ENCODE data around the gene BTBD6.

Gene BTBD6

GRCh38 chr14:105215602-105216001 is 32.7 kb upstream of the BTBD6 start:
- DNase-seq (ENCODE audit: extremely low read depth, low read depth), result no peak
- H3K4me3 ChIP-seq (replicated peaks; ENCODE audit: low read depth, low read length), result no peak overlapping the region
- TF ChIP-seq CTCF (IDR thresholded peaks at IDR 0.05; ENCODE audit: low read depth, low read length, missing control alignments), result no peak

DNA sequence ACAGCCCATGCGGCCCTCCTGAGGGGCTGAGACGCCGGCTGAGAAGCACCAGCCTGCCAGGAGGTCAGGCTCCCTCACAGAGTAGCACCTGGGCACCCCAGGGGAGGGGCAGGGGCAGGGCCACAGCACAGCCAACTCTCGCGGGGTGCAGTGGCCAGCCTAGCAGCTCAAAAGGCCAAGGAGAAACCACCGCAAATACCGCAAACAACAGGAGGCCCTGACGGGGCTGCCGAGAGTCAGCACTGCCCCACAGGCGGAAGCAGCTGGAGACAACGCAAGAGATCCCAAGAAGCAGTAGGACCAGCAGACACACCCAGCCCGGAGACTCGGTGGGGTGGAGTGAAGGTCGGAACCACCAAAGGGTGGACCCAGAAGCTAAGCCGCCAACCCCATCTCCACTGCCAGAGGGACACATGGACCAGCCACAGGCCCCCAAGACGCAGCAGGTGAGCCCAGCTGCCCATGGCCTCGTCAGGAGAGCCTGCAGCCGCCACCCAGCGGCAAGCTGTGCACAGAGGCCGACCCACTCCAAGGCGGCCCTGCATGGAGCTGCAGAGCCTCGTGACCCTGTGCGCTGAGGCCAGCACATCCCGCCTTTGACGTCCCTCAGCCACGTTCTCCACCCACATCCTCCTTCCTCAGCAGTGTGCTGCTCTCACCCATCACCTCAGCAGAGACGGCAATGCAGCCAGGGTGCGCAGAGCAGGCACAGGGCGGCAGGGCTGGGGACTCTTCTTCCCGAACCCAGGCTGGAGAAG is 31.7 kb upstream of the BTBD6 start:
- no peak overlapping the region for H3K4me3 ChIP-seq (replicated peaks; ENCODE audit: low read depth, low read length)
- no peak for TF ChIP-seq CTCF (IDR thresholded peaks at IDR 0.05; ENCODE audit: low read depth, low read length, missing control alignments)
- DNase-seq (ENCODE audit: extremely low read depth, low read depth), result no peak

- TF ChIP-seq CTCF (IDR thresholded peaks at IDR 0.05; ENCODE audit: low read depth, low read length, missing control alignments), result no peak
- H3K4me3 ChIP-seq (replicated peaks; ENCODE audit: low read depth, low read length), result no peak overlapping the region
- DNase-seq (ENCODE audit: extremely low read depth, low read depth), result no peak
Observed at GRCh38 chr14:105217774-105218173, 30.6 kb upstream of the BTBD6 start.

- no peak for TF ChIP-seq CTCF (IDR thresholded peaks at IDR 0.05; ENCODE audit: low read depth, low read length, missing control alignments)
- no peak for DNase-seq (ENCODE audit: extremely low read depth, low read depth)
- no peak overlapping the region for H3K4me3 ChIP-seq (replicated peaks; ENCODE audit: low read depth, low read length)
Observed at GRCh38 chr14:105218611-105219010, 29.7 kb upstream of the BTBD6 start.

GRCh38 chr14:105219043-105219612 is 29.2 kb upstream of the BTBD6 start:
- no peak overlapping the region for H3K4me3 ChIP-seq (replicated peaks; ENCODE audit: low read depth, low read length)
- no peak for TF ChIP-seq CTCF (IDR thresholded peaks at IDR 0.05; ENCODE audit: low read depth, low read length, missing control alignments)
- DNase-seq (ENCODE audit: extremely low read depth, low read depth), result no peak

DNA sequence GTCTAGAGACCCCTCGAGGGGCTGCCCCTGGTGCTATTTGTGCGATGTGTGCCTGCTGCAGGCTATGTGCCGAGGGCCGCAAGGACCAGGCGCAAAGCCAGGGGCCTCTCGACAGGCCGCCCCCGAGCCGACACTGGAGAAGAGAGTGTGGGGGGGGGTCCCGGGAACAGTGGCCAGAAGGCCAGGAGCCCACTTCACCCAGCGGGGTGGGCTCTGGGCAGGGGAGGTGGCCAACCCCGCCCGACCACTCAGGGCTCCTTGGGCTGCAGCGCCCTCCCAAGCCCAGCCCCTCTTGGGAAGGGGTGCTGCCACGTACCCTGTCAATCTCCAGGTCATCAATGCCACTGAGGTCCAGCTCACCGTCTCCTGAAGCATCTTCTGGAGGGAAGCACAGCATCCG is 28.6 kb upstream of the BTBD6 start:
- TF ChIP-seq CTCF (IDR thresholded peaks at IDR 0.05; ENCODE audit: low read depth, low read length, missing control alignments), result no peak
- no peak for DNase-seq (ENCODE audit: extremely low read depth, low read depth)
- H3K4me3 ChIP-seq (replicated peaks; ENCODE audit: low read depth, low read length), result no peak overlapping the region

All from HFF-Myc (cell line).